Stimulated activated CD4-positive, alpha-beta T cell treated with anti-CD3 and anti-CD28 coated beads, Interleukin-4, amount 100 ng/mL, for 48 hours (primary cell): ENCODE data around the gene CBFA2T3.
"Not testable (repeated sequence)": the region's sequence is repeated elsewhere in the genome, so short reads cannot be mapped to it uniquely, and the experiment has no call there.

Source experiments
- DNase-seq, 2 donors: peaks; one replicate each; pipeline ENCODE4 v3.0.0-alpha.2; 2020; ENCODE audit warnings: low read depth in 2 of 2

Gene CBFA2T3

DNA sequence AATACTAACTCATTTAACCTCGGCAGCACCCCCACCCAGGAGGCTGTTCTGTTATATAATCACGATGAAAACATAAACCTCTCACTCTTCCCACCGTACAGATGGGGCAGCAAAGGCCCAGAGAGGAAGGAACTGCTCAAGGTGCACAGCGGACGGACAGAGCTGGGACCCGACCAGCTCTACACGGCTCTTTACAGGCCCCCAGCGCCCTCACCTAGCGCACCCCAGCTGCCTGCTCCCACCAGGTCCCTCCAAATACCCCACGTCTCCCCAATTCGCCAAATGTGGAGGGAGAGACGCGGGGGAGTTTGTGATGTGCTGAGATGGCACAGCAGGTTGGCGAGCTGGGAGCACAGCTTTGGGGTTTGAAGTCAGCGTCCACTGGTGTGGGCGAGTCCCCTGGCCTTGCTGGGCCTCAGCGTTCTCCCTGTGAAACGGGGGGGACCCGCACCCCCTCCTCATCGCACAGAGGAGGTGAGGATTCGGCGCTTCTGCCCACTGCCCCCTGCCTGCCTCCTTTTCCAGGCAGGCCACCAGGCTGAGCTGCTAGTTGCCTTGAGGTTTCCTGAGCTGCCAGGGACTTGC is 54.1 kb downstream of the CBFA2T3 start:
- no peak for DNase-seq

DNA sequence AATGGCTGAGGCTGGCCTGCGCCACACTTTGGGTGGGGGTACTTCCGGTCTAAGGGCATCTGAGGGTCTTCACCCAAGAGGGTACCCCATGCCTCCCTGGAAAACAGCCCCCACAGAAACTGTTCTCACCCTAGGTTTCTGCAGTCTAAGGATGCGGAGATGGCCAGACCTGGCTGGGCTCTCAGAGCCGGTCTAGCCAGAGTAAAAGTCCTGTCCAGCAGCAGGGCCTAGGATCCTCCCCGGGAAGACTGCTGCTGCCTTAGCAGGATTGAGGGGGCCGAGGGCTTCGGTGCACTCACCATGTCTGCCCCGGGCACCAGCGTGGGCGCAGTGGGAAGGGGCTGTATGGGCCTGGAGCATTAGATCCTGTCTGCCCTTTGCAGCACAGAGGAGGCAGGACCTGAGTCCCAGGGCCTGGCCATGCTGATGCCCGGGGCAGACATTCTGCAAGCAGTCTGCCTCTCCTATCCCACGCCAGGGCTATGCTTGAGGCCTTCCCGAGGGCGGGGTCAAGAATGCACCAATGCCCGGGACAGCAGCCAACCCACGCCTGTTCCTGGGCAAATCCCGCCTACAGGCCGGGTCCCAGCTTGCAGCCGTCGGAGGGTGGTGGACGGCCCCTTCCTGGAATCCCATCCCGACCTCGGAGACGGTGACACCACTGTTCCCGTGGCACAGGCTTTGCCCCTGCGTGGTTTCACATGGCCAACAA is 54.7 kb downstream of the CBFA2T3 start:
- no peak for DNase-seq

DNA sequence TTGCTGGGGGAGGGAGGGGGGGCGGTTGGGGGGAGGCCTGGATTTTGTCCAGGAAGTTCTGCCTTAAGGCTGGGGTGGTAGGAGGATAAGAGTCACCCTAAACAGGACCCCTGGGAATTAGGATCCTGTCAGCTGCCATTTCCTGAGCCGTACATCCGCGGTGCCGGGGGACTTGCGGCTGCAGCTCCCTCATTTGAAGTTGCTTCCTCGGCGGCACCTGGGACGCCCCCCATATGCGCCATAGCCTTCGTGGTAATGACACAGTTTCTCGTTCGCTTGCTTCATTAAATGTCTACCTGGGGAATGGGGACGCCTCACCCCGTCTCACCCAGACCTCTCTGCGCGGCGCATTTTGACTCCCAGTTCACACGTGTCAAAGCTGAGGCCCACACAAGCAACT is 55.4 kb downstream of the CBFA2T3 start:
- no peak for DNase-seq

DNA sequence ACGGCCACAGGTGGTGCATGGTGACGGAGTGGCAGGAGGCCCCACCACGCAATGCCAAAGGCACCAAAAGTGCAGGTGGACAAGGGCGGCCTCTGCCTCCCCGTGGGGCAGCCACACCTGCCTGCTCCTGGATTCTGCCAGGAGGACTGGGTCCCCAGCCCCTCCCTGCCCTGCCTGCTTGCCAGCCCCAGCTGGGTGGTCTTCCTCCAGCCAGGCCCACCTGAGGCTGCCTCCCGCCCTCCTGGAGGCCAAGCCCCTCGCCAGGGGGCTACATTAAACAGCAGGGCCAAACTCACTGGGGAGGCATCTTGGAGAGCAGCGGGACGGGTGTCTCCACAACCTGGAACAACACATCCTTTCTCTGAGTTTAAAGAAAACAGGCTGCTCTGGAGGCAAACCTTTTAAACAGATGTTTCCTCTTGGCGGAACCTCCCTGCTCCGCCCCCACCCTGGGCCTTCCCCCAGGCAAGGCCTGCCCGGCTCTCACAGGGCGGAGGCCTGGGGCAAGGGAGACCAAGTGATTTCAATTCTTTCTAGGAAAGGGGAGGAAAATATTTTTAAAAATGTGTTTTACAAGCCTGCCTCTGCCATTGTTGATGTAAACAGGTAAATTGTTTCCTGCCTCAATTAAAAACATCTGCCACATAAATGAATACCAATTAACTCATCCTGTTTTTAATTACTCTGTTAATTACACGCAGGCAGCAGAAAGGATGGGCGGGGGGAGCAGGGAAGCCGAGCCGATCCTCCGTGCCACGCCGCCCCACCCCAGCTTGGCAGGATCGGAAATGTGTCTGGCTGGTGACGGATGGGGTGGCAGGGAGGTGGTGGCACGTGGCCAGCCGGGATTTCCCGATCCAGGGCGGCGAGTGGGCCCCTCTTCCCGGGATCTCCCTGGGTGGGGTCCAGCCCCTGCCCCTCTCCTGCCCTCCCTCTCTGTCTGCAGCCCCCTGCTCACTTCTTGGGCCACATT is 56.1 kb downstream of the CBFA2T3 start:
- no peak for DNase-seq

DNA sequence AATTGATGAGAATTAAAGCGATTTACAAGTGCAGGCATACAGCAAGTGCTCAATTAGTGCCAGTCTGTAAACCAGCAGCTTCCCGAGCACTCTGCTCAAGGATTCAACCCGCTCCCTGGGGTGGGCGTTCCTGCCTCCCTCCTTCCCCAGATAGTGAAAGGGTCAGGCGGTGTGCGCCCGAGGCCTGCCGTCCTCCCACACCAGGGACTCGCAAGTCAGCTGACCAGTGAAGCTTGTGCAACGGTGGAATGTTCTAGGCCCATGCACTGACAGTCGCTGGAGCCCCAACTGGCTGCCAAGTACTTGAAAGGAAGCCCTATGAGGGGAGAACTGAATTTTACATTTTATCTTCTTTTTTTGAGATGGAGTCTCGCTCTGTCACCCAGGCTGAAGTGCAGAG is 57.1 kb downstream of the CBFA2T3 start:
- no peak for DNase-seq

DNA sequence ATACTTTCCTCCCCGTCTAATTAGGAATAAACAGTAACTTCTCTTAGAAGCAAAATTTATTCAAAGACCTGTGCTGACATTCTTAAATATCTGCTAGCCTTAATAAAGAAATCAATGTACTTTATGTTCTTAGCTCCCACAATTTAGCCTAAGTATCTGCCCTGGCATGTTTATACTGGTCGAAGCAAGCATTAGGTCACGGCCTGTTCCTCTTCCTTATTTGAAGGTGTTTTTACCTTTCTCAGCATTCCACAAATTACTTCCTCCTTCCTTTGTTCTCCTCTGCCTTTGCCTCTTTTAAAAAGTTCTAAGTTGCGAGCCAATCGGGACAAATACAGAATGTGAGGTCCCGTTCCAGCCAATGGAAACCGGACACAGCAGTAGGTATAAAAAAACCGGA is 58.1 kb downstream of the CBFA2T3 start:
- DNase-seq = not testable (repeated sequence)

DNA sequence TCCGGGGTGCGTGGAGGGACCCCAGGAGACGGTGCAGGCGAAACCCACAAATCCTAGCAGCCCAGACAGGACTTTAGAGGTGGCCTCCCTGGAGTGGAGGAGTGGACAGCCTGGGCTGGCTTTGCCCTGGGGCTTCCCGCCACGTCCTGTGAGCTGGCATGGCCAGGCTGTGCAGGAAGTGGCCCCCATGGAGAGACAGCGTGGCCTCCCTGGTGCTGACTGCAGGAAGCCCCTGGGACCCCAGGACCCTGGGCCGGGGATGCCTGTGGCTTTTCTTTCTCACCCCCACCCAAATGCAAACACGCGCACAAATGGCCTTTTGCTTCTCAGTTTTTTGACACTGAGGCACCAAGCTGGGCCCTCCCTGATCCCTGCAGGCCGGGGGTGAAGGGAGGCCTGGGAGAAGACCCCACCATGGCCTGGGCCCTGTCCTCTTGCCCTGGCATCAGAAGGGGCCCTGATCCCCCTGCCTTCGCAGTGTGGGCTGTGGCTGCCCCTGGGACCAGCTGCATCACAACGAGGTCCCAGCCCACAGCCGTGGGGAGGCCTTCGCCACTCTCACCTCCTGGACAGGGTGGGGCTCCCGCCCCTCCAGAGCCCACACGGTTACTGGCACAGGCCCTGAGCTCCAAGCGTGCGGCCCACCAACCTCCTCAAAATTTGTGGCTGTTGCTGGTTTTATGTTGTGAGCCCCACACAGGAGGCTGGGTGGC is 58.9 kb downstream of the CBFA2T3 start:
- no peak for DNase-seq

DNA sequence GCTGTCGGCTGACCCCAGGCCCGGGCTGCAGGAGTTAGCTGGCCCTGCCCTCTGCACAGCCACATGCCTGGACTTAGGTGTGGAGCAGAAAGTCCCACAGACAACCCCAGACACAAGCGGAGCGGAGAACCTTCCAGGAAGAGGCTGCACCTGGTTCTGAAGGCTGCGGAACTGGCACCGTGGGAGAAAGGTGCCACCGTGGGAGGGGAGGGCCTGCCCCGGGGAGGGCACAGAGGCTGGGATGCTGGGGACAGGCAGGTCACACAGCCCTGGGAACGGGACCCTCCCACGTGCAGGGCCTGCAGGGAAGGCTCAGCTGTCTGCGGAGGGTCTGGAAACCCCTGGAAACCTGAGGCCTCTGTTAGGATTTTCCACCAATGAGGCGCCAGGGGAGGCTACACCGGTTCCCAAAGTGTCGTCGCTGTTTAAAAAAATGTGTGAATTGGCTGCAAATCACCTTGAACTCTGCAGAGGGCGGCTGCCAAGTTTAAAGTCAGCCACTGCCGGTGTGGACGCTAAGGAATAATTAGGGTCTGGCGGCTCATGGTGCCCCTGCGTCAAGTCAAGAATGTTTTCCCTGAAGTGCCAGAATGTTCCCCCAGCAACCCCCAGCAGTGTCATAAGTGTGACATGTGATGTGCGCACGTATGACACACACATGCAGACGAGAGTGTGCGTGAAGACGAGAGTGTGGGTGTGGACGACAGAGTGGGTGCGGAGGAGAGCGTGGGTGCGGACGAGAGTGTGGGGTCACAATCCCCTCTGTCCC is 59.7 kb downstream of the CBFA2T3 start:
- no peak for DNase-seq

DNA sequence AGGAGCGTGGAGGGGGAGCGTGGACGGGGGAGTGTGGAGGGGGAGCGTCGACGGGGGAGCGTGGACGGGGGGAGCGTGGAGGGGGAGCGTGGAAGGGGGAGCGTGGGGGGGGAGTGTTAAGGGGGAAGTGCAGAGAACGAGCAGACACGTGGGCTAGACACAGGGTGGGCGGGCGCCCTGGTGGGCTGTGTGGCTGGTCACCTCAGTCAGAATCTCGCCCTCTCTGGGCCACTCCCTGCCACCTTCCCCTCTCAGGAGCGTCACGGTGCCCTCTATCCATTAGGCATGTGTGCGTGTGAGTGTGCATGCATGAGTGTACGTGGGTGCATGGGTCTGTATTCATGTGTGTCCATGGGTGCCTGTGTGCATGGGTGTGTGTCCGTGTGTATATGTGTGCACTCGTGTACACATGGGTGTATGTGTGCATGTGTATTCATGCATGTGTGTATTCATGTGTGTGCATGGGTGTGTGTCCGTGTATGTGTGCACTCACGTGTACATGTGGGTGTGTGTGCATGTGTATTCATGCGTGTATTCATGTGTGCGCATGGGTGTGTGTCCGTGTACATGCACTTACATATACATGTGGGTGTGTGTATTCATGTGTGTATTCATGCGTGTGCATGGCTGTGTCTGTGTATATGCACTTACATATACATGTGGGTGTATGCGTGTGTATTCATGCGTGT is 61.2 kb downstream of the CBFA2T3 start:
- no peak for DNase-seq

DNA sequence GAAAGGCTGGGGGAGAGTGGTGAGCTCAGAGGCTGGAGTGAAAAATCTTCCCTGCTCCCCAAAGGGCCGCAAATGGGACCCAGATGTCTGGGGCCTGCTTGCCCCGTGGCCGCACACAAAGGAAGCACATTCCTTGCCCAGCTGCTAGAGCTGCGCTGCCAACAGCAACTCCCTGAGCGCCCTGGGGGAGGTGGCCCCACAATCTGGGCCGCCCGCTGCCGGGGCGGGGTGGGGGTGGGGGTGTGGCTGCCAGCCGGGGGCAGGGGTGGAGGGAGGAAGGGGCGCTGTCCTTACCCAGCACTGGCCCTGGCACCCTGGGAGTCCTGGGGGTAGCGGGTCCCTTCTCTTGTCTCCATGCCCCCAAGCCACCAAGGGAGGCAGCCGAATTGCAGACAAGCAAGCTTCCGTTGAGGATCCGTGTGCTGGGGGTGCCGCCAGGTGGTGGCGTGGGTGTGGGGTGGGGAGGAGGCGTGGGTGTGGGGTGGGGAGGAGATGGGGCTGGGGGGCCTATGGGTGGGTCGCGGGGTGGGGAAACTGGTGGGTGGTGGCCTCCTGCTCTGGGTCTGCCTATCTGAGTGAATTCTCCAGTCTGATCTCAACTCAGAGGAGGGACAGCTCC is 62.1 kb downstream of the CBFA2T3 start:
- no peak for DNase-seq

DNA sequence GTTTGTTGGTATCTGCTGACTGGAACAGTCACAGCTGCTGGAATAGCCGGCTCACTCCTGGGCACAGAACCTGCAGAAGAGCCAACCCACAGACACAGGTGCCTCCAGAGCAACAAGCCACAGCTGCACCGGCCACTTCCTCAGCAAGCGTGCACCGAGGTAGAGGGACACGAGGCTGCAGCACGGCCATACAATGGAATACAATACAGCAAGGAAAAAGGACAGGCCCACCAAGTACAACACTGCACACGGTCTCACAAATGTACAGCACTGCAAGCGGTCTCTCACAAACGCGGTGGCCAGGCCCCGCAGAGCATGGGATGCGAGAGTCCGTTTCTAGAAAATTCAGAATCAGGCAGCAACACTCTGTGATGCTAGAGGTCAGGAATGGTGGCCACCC is 63.1 kb downstream of the CBFA2T3 start:
- no peak for DNase-seq

DNA sequence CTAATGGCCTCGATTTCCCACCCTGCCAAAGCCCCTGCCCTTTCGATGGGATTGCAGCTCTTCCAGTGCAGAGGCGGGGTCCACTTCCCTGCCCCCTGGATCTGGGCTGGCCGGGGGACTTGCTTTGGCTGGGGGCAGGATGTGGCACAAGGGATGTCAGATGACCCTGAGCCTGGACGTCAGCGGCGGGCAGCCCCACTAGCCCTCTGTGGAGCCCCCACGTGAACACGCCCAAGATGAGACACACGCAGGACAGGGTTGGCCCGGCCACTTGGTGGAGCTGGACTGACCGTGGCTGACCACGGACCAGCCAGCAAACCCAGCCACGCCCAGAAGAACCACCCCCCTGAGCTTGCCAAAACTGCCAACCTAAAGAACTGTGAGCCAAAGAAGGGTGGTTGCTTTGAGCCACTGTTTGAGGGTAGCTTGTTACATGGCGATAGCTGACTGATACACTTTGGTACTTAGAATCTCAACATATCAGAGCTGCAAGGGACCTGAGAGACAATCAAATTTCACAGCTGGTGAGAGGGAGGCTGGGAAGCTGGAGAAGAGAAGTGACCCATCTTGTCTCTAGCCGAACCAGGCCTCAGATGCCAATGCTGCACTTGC is 63.9 kb downstream of the CBFA2T3 start:
- DNase-seq = no peak

DNA sequence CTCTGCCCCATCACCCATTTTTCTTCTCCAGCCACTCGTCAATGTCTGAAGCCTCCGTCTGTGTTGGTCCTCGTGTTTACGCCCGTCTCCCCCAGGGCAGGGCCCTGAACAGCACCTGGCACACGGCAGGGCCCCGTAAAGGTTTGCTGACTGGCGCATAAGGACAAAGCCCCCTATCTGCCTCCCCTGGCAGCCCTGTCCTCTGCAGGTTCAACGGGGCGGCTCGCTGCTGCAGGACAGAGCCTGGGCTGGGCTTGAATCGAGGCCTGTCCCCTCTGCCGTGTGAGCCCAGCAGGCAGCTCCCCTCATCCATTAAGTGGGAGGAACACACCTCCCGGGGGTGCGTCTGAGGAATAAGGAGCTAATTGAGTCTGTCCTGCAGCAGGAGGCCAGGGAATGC is 64.5 kb downstream of the CBFA2T3 start:
- DNase-seq = no peak

DNA sequence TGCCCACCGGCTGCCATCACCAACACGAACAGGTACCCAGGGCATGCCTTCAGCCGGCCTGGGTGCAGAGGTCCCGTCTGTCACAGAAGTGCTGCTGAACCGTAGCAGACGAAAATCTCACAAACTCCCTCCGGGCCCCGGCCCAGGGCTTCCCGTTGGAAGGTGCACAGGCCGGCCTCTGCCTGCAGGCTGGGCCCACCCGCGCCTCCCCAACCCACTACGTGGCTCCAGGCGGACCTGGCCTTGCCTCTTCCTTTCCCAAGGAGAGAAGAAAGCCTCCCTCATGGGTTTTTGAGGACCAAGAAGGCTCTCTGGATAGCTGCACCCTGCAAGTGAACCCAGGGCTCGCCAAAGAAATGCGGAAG is 65.1 kb downstream of the CBFA2T3 start:
- no peak for DNase-seq

DNA sequence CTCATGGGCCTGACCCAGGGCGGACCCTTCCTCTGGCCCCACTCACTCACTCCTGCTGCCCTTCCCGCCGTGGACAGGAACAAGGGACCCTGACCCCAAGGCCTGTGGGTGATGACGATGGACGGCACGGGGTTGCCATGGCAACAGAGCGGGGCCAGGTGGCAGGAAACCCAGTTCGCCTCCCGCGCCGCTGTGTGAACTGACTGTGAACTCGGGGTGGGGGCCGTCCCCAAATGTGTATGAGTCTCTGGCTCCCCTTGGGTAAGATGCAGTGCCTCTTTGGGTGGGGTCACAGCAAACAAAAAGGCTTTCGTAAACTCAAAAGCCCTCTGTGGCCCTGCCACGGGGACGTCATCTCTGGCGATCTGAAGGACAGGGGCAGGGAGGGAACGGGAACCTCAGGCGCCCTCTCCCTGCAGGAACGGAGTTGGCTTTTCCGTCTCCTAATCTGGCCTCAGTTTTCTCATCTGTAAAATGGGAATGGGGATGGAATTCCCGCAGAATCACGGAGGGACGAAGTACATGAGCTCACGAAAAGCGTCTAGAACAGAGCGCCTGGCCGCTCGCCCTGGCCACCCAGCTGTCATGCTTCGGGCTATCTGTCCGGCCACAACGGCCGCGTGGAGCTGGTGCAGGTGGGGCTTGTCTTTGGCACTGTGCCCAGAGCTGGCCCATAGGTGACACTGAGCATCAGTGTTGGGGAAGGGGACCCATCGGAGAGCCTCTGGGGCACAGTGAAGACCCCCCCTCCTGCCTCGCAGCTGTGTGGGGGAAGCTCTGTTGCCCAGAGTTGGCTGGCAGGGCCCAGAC is 65.7 kb downstream of the CBFA2T3 start:
- no peak for DNase-seq

DNA sequence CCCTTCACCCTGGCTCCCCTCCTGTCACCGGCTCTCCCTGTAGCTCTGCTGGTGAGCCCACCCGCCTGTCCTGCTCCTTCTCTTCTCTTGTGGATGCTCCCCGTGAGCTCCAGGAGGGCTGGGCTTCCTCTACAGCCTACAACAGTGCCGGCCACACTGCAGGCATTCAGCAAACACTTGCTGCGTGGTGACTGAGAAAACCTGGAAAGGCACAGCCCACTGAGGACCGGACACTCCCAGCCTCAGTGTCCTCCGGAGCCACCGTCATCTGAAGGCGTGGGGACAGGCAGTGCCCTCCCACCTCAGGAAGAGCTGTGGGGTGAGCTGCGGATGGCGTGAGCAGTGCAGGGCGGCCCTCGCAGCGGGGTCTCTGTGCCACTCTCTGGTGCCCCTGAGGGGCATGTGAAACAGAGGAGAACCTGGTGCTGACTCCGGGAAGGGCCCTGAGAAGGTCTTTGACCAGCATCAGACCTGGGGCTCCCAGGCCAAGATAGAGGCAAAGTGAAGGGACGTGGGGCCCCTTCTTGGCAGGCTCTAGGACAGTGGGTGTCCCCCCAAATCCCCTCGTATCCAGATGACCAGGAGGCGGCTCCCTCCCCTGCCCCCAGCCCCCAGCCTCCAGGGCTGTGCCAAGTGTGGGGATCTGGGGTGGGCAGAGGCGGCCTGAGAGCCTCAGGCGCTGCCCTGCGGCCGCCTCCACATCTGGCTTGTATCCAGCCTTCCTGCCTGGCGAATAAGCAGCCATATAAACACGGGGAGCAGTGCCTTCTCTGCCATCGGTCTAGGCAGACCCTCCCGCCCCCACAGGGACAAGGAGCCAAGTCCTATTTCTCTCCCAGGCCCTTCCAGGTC is 66.5 kb downstream of the CBFA2T3 start:
- no peak for DNase-seq

DNA sequence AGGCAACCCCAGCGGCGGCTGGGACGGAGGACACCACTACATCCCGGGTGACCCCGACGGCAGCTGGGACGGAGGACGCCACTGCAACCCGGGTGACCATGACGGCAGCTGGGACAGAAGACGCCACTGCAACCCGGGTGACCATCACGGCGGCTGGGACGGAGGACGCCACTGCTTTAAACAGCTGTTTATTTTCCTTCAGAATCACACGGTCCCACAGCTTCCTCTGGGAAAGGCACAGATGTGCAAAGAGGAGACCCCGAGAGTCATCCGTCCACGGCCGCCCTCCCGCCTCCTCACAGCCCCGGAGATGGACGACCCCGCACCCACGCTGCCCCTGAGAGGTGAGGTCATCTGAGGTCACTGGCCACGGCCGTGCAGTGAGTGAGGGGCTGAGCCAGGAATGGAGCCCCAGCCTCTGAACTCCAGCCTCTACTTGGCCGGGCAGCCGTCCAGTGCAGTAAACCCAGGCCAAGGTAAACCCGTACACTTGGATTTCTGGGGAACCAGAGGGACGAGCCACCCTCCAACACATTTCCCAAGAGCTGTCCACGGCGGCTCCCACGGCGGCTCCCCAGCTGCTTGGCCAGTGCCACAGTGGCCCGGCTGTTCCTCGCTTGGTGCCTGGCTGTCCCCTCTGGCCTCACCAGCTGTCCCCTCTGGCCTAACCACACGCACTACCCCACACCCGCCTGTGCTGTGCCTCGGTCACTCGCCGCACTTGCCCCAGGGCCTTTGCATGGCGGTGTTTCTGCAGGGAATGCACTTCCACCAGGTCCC is 67.4 kb downstream of the CBFA2T3 start:
- DNase-seq = no peak
